T-helper 9 cell (primary cell): ENCODE data around the gene RPL5.

Experiments
- DNase-seq: peaks from one replicate; pipeline ENCODE4 v3.0.0-alpha.2; 2020

Gene RPL5

GRCh38 chr1:92820551-92820950 lies 11.3 kb upstream of the RPL5 start:
- DNase-seq: no peak

- no peak for DNase-seq
Observed at GRCh38 chr1:92822879-92823278, 9.0 kb upstream of the RPL5 start.

- DNase-seq: no peak
Observed at GRCh38 chr1:92826792-92827191, 5.0 kb upstream of the RPL5 start.

GRCh38 chr1:92831368-92831761 lies 475 bp upstream of the RPL5 start:
- DNase-seq: no peak

GRCh38 chr1:92832537-92833114 lies 786 bp downstream of the RPL5 start:
- no peak for DNase-seq

- DNase-seq: no peak
Observed at GRCh38 chr1:92833840-92834239, 2.0 kb downstream of the RPL5 start.

GRCh38 chr1:92834617-92835016 lies 2.8 kb downstream of the RPL5 start:
- DNase-seq: no peak

GRCh38 chr1:92837062-92837461 lies 5.2 kb downstream of the RPL5 start:
- no peak for DNase-seq

GRCh38 chr1:92838519-92838918 lies 6.7 kb downstream of the RPL5 start:
- DNase-seq: no peak

- no peak for DNase-seq
Observed at GRCh38 chr1:92839442-92839841, 7.6 kb downstream of the RPL5 start.

- no peak for DNase-seq
Observed at GRCh38 chr1:92840600-92840999, 8.8 kb downstream of the RPL5 start.

GRCh38 chr1:92842082-92843045 lies 10.5 kb downstream of the RPL5 start:
- no peak for DNase-seq

GRCh38 chr1:92843046-92843423 lies 11.2 kb downstream of the RPL5 start:
- no peak for DNase-seq

- DNase-seq: no peak
Observed at GRCh38 chr1:92843429-92844352, 11.9 kb downstream of the RPL5 start.

- no peak for DNase-seq
Observed at GRCh38 chr1:92844439-92844838, 12.6 kb downstream of the RPL5 start.

- DNase-seq: no peak
Observed at GRCh38 chr1:92845908-92846307, 14.1 kb downstream of the RPL5 start.

GRCh38 chr1:92848201-92848600 lies 16.4 kb downstream of the RPL5 start:
- no peak for DNase-seq

- no peak for DNase-seq
Observed at GRCh38 chr1:92850019-92850418, 18.2 kb downstream of the RPL5 start.

- DNase-seq: no peak
Observed at GRCh38 chr1:92851729-92852128, 19.9 kb downstream of the RPL5 start.

- no peak for DNase-seq
Observed at GRCh38 chr1:92853299-92853698, 21.5 kb downstream of the RPL5 start.

- DNase-seq: no peak
Observed at GRCh38 chr1:92854101-92854785, 22.4 kb downstream of the RPL5 start.

GRCh38 chr1:92855236-92855635 lies 23.4 kb downstream of the RPL5 start:
- DNase-seq: no peak

GRCh38 chr1:92857817-92858216 lies 26.0 kb downstream of the RPL5 start:
- DNase-seq: no peak
